Ovary (tissue), 9 donors: Measurements from ENCODE around the gene CERK. TPM values are rescaled to one million over a fixed set of nuclear protein-coding genes. Genes with fewer than 3 reads are reported as not detected.

Experiments used
- DNase-seq, 5 donors: peaks; one replicate each; pipeline ENCODE4 v3.0.0-alpha.2; 2019 to 2020
- H3K27ac ChIP-seq, 2 donors: fragments of 200-600 bp; one replicate each; pipeline versions ENCODE4 v1.5.1 to v1.8.0; 2019 to 2022
- H3K27me3 ChIP-seq: fragments of 200-600 bp; one replicate; pipeline ENCODE4 v1.8.0; 2022
- H3K36me3 ChIP-seq: fragments of 200-600 bp; sonication (generic); one replicate; pipeline ENCODE4 v1.5.1; 2019
- H3K4me1 ChIP-seq: one replicate; pipeline ENCODE4 v1.8.1; 2013; ENCODE audit warnings: mild to moderate bottlenecking, moderate library complexity; ENCODE audit not compliant: insufficient read depth
- H3K4me3 ChIP-seq: fragments of 200-600 bp; sonication (generic); one replicate; pipeline ENCODE4 v1.5.1; 2017
- H3K9me3 ChIP-seq, 2 donors: fragments of 200-600 bp in 1 of 2; sonication (generic) in 1 of 2; one replicate each; pipeline versions ENCODE4 v1.5.1 to v1.8.1; 2013 to 2019; ENCODE audit warnings: mild to moderate bottlenecking in 1 of 2, moderate library complexity in 1 of 2
- EP300 ChIP-seq: sonication (generic); formaldehyde crosslinking; IDR thresholded peaks from one replicate; pipeline ENCODE4 v1.6.1; 2017; ENCODE audit warnings: antibody characterized with exemption
- POLR2A ChIP-seq: fragments of 450-650 bp; IDR thresholded peaks from one replicate; pipeline ENCODE4 v1.6.1; 2017; ENCODE audit warnings: antibody characterized with exemption, mild to moderate bottlenecking, moderate library complexity
- WGBS, 3 donors: extraction: QIAGEN DNeasy Blood & Tissue Kit in 1 of 3; methylation state at CpG; one replicate each; pipeline versions ENCODE4 v1.1.5 to v1.1.7; 2013 to 2017; 5-methylcytosine and 5-hydroxymethylcytosine counted together
- intact Hi-C, 4 donors: fragments of 100-400 bp; cut with DNase I; formaldehyde crosslinking; loops; one replicate each; pipeline versions ENCODE4 v1.11.0 to v1.15.1; 2022 to 2023
- polyA plus RNA-seq, 2 donors: library from polyadenylated mRNA; stranded (reverse); fragments of 200-250 nt in 1 of 2; fragments of 350-450 nt in 1 of 2; fragmentation: Illumina TruSeq in 1 of 2; extraction: RNeasy Lipid Tissue Mini Kit (QIAGEN cat#74804) in 1 of 2; gene quantifications; one replicate each; pipeline ENCODE4 v1.2.3, GENCODE V29; 2013 to 2014
- total RNA-seq, 7 donors: library from RNA; depleted of rRNA in 2 of 7; stranded (reverse); fragments of >200 nt in 2 of 7; fragmentation: NEBNext Ultra II Directional in 3 of 7; extraction: Animal tissue kit (Norgen Biotek cat#: 25700) in 3 of 7; gene quantifications; one replicate each; pipeline versions ENCODE4 v1.1.0 to v1.2.4, GENCODE V29; 2016 to 2023
- TF ChIP-seq, protein P1 (sequence below), 3 donors: fragments of 450-650 bp in 2 of 3; fragments of 200-600 bp in 1 of 3; IDR thresholded peaks; one replicate each; pipeline versions ENCODE4 v1.5.1 to v1.8.0; 2016 to 2022; ENCODE audit warnings: antibody characterized with exemption in 3 of 3, mild to moderate bottlenecking in 1 of 3
- donor health status: DM: no; HTN: no; CAD: no; lungs with moderate emphysema.
- donor health status: DM: no; HTN: no; CAD: no.
- donor health status: Bipolar disorder and iron deficiency.
- donor health status: DM: yes; HTN: yes; CAD: no.
- donor health status: DM: no; HTN: no; CAD: no.
- donor health status: DM: yes; HTN: yes; CAD: no.

The CERK gene
- total and polyA plus RNA-seq, 9 donors = 27.1 to 71.1 (median 46.8) TPM

GRCh38 chr22:46682011-46682731, 55.9 kb downstream of the CERK start:
- intact Hi-C loops = no loop called here
- 86 to 90% (median 89%) methylated on average over 19 of the region's 19 CpGs for WGBS, 3 donors
- no peaks in the 10 kb centered on the region for H3K36me3 ChIP-seq

DNA sequence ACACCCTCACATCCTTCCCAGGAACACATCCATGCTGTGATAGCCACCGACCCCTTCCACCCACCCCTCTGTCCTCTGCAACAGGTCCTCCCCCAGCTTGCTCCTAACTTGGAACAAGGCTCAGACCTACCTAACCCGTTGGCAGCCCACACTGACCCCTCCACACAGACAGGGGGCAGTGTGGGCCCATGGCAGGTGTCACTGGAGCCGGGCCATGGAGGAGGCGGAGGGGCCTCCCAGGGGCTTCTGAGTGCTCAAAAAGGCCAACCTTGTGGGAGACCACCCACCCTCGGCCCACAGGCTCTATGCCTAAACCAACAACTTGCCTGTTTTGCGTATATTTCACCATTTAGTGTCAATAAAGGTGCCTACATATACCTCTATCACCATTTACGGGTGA, 57.0 kb downstream of the CERK start:
- H3K27ac ChIP-seq = no peak overlapping the region
- H3K4me1 ChIP-seq = peaks cover 6% of the 10 kb centered on the region
- TF ChIP-seq POLR2A = no peak
- TF ChIP-seq EP300 = no peak
- TF ChIP-seq, protein P1, sequence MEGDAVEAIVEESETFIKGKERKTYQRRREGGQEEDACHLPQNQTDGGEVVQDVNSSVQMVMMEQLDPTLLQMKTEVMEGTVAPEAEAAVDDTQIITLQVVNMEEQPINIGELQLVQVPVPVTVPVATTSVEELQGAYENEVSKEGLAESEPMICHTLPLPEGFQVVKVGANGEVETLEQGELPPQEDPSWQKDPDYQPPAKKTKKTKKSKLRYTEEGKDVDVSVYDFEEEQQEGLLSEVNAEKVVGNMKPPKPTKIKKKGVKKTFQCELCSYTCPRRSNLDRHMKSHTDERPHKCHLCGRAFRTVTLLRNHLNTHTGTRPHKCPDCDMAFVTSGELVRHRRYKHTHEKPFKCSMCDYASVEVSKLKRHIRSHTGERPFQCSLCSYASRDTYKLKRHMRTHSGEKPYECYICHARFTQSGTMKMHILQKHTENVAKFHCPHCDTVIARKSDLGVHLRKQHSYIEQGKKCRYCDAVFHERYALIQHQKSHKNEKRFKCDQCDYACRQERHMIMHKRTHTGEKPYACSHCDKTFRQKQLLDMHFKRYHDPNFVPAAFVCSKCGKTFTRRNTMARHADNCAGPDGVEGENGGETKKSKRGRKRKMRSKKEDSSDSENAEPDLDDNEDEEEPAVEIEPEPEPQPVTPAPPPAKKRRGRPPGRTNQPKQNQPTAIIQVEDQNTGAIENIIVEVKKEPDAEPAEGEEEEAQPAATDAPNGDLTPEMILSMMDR (IDR thresholded peaks at IDR 0.05) = no peak
- H3K9me3 ChIP-seq = no peaks in the 10 kb centered on the region
- H3K27me3 ChIP-seq = no peaks in the 10 kb centered on the region
- 74 to 77% (median 76%) methylated on average over 6 to 7 of the region's 7 CpGs for WGBS, 3 donors
- H3K36me3 ChIP-seq = no peaks in the 10 kb centered on the region
- no peak overlapping the region for H3K4me3 ChIP-seq
- DNase-seq = no peak
- intact Hi-C loops = no loop called here

More at GRCh38 chr22:46682011-46682731, 55.9 kb downstream of the CERK start:
- Histone ChIP-seq H3K4me3 (no peak overlapping the region), H3K9me3 (no peaks in the 10 kb centered on the region), H3K4me1 (peaks cover 11% of the 10 kb centered on the region), H3K27ac (no peak overlapping the region), H3K27me3 (no peaks in the 10 kb centered on the region)
- no peak for DNase-seq
- TF ChIP-seq EP300 = no peak
- no peak for TF ChIP-seq POLR2A
- TF ChIP-seq, protein P1 (IDR thresholded peaks at IDR 0.05) = no peak

DNA sequence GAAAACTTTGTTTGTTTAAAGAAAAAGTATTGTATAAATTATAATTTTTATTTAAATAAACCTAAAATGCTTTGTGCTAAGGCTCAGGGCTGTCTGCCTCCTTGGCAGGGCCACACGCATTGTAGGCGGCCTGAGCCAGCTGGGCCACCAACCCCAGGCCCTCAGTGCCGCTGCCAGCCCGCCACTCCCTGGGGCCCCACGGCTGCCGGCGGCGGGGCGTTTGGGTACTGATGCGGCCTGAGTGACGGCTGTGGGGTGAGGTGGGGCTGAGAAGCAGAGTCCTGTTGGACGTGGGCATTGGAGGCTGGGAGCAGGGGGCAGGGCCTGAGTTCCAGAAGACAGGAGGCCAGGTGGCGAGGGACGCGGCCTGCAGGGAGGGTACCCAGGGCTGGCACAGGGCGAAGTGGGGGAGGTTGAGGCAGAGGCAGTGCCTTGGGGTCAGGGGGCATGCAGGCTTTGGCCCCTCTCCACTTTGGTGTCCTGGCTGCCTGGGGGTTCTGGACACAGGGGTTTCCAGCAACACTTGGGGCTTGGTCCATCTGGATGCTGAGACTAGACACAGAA, 58.3 kb downstream of the CERK start:
- 31 to 59% (median 44%) methylated on average over 16 of the region's 16 CpGs for WGBS, 3 donors
- H3K4me3 ChIP-seq = no peak overlapping the region
- H3K9me3 ChIP-seq = no peaks in the 10 kb centered on the region
- no peak overlapping the region for H3K27ac ChIP-seq
- no peaks in the 10 kb centered on the region for H3K36me3 ChIP-seq
- TF ChIP-seq EP300 = no peak
- TF ChIP-seq, protein P1 (IDR thresholded peaks at IDR 0.05) = no peak
- TF ChIP-seq POLR2A = no peak
- peaks cover 4% of the 10 kb centered on the region for H3K4me1 ChIP-seq
- intact Hi-C loops = loop anchor here in 1 of 4 donors (10.0 kb wide), 1 partner anchor 105 kb away; no protein-coding TSS in a partner anchor
- H3K27me3 ChIP-seq = no peaks in the 10 kb centered on the region
- no peak for DNase-seq

GRCh38 chr22:46678785-46679700, 59.0 kb downstream of the CERK start:
- no peak overlapping the region for H3K27ac ChIP-seq
- H3K4me3 ChIP-seq = no peak overlapping the region
- H3K36me3 ChIP-seq = no peaks in the 10 kb centered on the region
- intact Hi-C loops = loop anchor here in 1 of 4 donors (10.0 kb wide), 1 partner anchor 104 kb away; no protein-coding TSS in a partner anchor
- TF ChIP-seq POLR2A (no peak), EP300 (no peak)
- TF ChIP-seq, protein P1 (IDR thresholded peaks at IDR 0.05) = no peak
- H3K27me3 ChIP-seq = no peaks in the 10 kb centered on the region
- no peak for DNase-seq
- no peaks in the 10 kb centered on the region for H3K9me3 ChIP-seq
- 58 to 63% (median 62%) methylated on average over 43 to 44 of the region's 44 CpGs for WGBS, 3 donors
- H3K4me1 ChIP-seq = peaks cover 4% of the 10 kb centered on the region
